Uterus (tissue), 2 donors: ENCODE results near the gene TMEM175.

Experiments
- CTCF ChIP-seq, 4 experiments: fragments of 200-600 bp in 2 of 4; fragments of 450-650 bp in 2 of 4; sonication (generic) in 2 of 4; IDR thresholded peaks; one replicate each; pipeline ENCODE4 v1.5.1; 2016 to 2019; ENCODE audit warnings: antibody characterized with exemption in 4 of 4, mild to moderate bottlenecking in 2 of 4, moderate library complexity in 1 of 4
- POLR2A ChIP-seq, 2 donors: fragments of 450-650 bp; IDR thresholded peaks; one replicate each; pipeline ENCODE4 v1.6.1; 2016; ENCODE audit warnings: antibody characterized with exemption in 2 of 2, mild to moderate bottlenecking in 1 of 2, moderate library complexity in 1 of 2

DNA sequence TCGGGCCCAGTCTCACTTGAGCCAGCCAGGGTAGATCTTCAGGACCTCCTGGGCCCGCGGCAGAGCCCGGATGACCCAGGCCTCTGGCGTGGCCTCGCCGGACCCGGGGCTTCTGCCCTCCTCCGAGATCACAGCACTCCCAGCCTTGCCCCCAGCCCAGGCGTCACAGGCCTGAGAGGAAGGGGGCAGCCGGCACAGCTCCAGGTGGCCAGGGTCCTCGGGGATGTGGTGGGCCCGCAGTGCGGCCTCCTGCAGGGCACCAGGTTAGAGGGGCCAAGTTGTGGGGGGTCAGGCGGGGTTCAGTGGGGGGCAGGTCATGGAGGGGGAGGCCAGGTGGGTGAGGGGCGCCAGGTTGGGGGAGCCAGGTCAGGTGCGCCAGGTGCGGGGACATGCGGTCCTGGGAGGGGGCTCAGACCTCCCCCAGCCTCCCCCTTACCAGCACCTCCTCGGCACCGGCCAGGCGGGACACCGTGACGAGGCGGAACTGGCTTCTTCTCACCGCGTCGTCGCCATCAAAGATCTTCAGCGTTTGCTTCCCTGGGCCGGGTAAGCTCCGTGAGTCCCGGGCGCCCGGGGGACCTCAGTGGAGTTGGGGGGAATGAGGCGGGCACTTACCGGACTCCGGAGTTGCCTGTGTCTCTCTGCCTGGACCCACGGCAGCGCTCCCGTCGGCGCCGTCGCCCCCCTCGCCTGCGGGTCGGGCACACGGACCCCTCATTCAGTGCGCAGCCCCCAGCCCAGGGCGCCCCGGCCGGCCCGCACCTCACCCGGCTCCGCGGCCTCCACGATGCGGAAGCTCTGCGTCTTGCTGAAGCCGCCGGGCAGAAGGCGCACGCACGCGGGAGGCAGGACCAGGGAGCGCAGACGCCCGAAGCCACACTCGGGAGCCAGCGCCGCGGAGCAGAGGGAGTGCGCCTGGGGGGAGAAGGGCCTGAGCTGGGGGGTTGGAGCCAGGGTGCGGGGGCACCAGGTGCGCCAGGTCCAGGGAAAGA, 35.1 kb downstream of the TMEM175 start:
- TF ChIP-seq CTCF (IDR thresholded peaks at IDR 0.05) (no peak), POLR2A (IDR thresholded peaks at IDR 0.05) (no peak)
